Stimulated activated naive CD4-positive, alpha-beta T cell (primary cell): Measurements from ENCODE around the gene SLC26A3.

ENCODE experiments used
- DNase-seq, 6 experiments: peaks; one replicate each; lab custom pipeline; 2025; lab: John Stamatoyannopoulos, UW

Gene SLC26A3

GRCh38 chr7:107815254-107815882 lies 12.3 kb upstream of the SLC26A3 start:
- no peak for DNase-seq

GRCh38 chr7:107813524-107813923 lies 10.5 kb upstream of the SLC26A3 start:
- no peak for DNase-seq

DNA sequence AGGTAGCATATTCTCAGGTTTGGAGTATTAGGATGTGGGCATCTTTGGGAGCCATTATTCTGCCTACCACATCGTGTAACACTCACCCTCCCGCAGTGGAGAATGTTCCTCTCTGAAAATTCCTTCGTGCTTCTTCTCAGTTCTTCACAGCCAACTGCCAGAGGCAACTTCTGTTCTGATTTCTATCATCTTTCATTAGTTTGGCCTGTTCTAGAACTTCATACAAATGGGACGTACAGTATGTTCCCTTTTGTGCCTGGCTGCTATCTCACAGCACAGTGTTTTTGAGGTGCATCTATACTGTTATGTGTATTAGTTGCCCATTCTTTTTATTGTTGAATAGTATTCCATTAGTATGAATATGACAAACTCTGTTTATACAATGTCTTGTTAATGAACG lies 8.9 kb upstream of the SLC26A3 start:
- DNase-seq = no peak

DNA sequence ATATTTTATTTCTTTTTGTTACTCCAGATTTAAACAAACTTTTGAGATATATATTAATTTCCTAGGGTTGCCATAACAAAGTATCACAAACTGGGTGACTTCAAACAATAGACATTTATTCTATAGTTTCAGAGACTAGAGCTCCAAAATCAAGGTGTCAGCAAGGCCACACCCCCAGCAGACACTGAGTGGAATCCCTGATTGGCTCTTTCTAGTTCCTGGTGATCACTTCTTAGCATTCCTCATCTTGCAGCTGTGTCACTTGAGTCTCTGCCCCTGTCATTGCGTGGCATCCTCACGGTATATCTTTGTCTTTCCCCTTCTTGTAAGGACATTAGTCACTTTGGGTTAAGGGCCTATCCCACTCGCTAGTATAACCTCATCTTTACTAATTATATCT lies 7.6 kb upstream of the SLC26A3 start:
- DNase-seq = no peak

- DNase-seq = no peak
Observed at GRCh38 chr7:107809179-107809578, 6.2 kb upstream of the SLC26A3 start.

- no peak for DNase-seq
Observed at GRCh38 chr7:107799647-107800264, 3.3 kb downstream of the SLC26A3 start.

GRCh38 chr7:107792364-107792763 lies 10.7 kb downstream of the SLC26A3 start:
- DNase-seq = no peak

DNA sequence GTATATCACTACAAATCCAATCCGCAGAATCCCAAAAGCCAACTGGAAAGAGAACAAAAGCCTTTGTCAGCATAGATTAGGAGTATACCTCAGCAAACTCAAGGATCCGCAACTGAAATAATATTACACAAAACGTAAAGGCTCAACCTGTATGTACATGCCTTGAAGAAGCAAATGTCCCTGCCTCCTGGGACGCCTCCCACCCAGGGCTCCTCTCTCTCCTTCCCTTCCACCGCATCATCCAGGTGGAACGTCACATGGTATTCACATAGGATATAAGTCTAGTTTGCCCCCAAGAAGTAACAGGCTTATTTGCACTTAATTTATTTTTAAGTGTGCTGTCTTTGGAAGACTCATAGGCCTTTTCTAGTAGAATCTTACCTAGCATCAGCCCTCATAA lies 13.4 kb downstream of the SLC26A3 start:
- no peak for DNase-seq

GRCh38 chr7:107788662-107789061 lies 14.4 kb downstream of the SLC26A3 start:
- DNase-seq = no peak

DNA sequence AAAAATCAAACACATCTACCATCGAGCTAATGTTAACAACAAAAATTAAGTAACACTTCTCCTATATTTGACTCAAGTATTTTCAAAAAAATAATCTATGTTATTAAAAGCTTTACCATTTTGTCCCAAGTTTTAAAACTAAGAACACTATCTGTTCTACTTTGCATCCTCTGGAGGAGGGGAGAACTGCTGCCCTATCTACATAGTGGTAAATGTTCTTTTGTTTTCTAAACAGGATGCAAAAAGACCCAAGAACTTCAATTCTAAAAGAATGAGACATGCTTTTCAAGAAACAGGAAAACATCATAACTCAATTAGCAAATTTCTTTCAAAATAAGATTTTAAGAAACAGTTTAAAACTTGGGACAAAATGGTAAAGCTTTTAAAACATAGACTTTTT lies 14.8 kb downstream of the SLC26A3 start:
- DNase-seq = no peak

DNA sequence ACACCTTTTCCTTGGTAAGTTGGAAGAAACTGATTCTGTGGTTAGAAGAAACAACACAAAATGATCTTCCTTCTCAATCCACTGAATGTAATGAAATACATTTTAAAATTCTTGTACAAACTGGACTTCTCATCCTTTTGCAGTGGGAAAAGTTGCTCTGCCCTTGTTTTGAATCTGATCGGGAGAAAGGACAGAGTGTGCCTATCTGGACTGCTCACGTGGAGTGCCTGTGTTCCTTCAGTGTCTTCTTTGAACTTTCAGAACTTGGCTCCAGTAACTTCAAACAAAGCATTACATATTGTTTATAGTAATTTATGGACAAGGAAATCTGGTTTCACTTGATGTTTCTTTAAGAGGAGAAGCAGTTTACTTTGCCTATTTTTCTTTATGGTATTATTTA lies 17.1 kb downstream of the SLC26A3 start:
- DNase-seq = no peak

- DNase-seq = no peak
Observed at GRCh38 chr7:107785170-107785569, 17.9 kb downstream of the SLC26A3 start.

- DNase-seq = no peak
Observed at GRCh38 chr7:107783648-107784047, 19.4 kb downstream of the SLC26A3 start.

DNA sequence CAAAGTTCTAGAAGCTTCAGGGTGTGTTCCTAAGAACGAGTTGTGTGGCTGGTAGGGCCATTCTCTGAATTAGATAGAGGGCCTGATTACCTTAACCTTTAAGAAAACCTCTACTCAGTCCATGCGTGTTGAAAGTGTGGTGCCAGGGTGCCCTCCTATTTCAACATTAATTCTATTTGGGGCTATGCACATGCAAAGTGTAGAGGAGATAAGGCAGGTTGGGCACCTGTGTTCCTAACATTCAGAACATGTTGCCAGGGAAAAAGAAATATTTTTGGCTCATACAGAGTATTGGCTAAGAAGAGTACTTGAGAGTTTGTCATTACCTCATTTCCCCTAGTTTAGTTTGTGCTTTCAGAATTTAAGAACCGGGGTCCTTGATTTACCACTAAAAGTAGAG lies 20.6 kb downstream of the SLC26A3 start:
- DNase-seq = no peak

DNA sequence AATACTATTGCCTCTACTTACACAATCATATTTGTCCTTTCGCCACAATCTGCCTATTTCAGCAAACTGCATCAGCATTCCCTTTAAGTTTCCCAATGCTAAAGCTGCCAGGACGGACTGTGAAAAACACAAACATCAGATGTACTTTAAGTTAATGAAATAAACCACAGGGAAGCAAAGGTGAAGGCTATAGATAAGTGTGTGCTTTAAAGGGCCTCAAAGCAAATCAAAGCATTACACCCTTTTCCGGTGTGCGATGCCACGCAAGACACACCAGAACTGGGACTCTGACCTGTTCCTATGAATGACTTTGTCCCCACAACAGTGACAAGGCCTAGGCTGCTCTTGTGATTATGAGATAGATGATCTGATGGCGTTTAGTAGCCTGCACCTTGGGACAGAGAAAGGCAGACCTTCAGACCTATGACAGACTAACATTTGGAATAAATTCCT lies 23.4 kb downstream of the SLC26A3 start:
- DNase-seq = no peak

DNA sequence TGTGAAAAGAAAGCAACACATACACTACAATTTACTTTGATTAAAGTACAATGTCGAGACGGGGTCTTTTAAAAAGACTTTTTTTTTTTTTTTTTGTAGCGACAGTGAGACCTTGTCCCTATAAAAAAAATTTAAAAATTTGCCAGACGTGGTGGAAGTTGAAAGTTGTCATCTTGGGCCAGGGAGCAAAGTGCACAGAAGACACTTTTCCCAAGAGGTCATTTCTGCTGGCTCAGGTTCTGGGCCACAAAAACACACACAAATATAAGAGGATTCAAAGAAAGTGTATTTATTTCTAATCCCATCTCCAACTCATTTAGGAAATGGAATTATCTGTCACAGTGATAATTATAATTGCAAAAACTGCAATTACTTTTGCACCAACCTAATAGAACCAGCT lies 24.7 kb downstream of the SLC26A3 start:
- no peak for DNase-seq

DNA sequence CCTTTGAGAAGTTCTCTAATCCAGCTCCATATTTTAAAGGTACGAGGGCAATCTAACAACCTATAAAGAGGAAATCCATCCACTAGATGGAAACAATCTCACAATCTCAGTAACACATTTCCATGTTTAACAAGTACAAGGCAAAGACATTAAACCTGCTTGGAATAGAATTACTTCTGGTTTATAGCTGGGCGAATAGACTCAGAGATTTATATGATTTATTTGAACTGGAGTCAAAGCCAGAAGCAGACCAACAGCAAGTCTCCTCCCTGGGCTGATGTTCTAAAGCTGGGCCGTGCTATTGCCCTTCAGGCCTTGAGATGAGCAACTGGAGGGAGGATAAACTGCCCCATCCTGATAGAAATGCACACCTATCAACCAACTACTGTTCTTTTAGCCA lies 25.3 kb downstream of the SLC26A3 start:
- no peak for DNase-seq

DNA sequence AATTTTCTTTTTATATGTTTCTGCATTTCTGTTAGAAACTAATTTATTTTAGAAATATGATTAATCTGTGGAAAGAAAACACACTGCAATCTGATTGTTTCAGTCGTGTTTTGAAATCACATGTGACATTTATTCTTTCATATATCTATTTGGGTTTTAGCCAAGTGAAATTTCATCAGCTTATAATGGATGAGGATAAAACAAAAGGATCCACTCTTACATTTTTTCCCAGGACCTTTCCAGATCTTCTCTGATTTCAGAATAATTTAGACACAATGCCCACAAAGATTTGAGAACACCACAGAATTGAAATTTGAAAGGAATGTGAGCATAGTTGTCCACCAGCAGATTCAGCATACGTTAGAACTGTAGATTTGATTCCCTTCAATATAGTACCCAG lies 30.0 kb downstream of the SLC26A3 start:
- no peak for DNase-seq

GRCh38 chr7:107768263-107768662 lies 34.8 kb downstream of the SLC26A3 start:
- no peak for DNase-seq

DNA sequence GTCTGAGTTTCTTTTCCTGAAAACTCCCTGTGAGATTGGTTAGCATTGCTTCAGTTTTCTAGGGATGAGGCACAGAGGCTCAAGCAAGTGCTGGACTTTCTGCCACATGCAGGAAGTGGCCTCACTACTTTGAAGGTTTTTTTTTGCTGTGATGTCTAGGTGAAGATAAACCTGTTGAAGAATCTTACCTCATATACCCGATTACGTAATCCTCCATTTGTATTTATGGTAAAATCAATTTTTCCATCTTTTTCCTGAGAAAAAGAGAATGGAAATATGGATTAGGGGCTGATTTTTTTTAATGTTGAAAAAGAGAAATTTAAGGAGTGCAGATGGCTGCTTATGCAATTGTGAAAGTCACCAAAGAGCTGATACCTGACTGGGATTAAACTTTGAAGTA lies 35.6 kb downstream of the SLC26A3 start:
- no peak for DNase-seq

- no peak for DNase-seq
Observed at GRCh38 chr7:107758667-107759066, 44.4 kb downstream of the SLC26A3 start.

DNA sequence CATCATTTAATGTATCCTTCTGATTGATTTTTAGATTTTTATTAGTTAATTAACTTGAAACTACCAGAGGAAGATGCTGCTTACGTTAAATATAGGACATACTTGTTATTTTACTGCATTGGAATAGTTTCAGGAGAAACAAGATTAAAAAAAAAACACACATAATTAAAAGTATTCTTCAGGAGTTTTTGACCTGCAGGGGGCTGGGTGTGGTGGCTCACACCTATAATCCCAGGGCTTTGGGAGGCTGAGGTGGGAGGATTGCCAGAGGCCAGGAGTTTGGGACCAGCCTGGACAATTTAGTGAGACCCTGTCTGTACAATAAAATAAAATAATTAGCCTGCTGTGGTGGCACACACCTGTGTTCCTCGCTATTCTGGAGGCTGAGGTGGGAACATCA lies 48.4 kb downstream of the SLC26A3 start:
- DNase-seq = no peak

- no peak for DNase-seq
Observed at GRCh38 chr7:107751113-107751512, 51.9 kb downstream of the SLC26A3 start.

GRCh38 chr7:107746006-107746405 lies 57.0 kb downstream of the SLC26A3 start:
- DNase-seq = no peak
